SK-N-MC (cell line): ENCODE data around the gene FAT4.

ENCODE experiments used
- DNase-seq: peaks from one replicate; pipeline ENCODE4 v3.0.0-alpha.2; 2011; ENCODE audit warnings: low read depth, low spot score
- H3K27ac ChIP-seq: fragments of 200-600 bp; sonication (generic); 2 replicates; pipeline ENCODE4 v1.5.1; 2016; ENCODE audit warnings: mixed run types
- H3K36me3 ChIP-seq: fragments of 200-600 bp; sonication (generic); 2 replicates; pipeline ENCODE4 v1.6.1; 2017; ENCODE audit warnings: antibody characterized with exemption, low read length, mixed read lengths; ENCODE audit not compliant: insufficient read depth
- H3K4me3 ChIP-seq: fragments of 200-600 bp; sonication (generic); 2 replicates; pipeline ENCODE4 v1.5.1; 2016
- H3K9ac ChIP-seq: fragments of 200-600 bp; sonication (generic); 2 replicates; pipeline ENCODE4 v1.8.0; 2017; ENCODE audit warnings: mixed run types, mixed read lengths; ENCODE audit not compliant: insufficient read length
- H3K9me3 ChIP-seq: fragments of 200-600 bp; sonication (generic); 2 replicates; pipeline ENCODE4 v1.6.1; 2017; ENCODE audit warnings: low read depth, mild to moderate bottlenecking, antibody characterized with exemption, low read length, moderate library complexity, mixed read lengths
- EZH2 ChIP-seq: fragments of 200-600 bp; sonication (generic); IDR thresholded peaks from one replicate; pipeline ENCODE4 v1.6.1; 2017; ENCODE audit warnings: antibody characterized with exemption
- FOXP2 ChIP-seq: optimal IDR thresholded peaks from 2 replicates; pipeline ENCODE3; 2011; ENCODE audit warnings: mild to moderate bottlenecking, moderate library complexity; ENCODE audit not compliant: insufficient read depth; ENCODE audit errors: extremely low read length, control extremely low read depth
- POLR2AphosphoS5 ChIP-seq: IDR thresholded peaks from 2 replicates; pipeline ENCODE4 v1.6.1; 2012; ENCODE audit warnings: mild to moderate bottlenecking, low read depth, low read length, borderline replicate concordance

FAT4 gene

GRCh38 chr4:125350470-125351135 lies 35.8 kb downstream of the FAT4 start:
- no peak for DNase-seq
- no peak overlapping the region for H3K27ac ChIP-seq
- H3K9ac ChIP-seq, result no peak overlapping the region
- H3K4me3 ChIP-seq, result no peak overlapping the region
- H3K36me3 ChIP-seq, result peaks cover 49% of the 10 kb centered on the region
- TF ChIP-seq POLR2AphosphoS5 (no peak), FOXP2 (no peak), EZH2 (no peak)
- H3K9me3 ChIP-seq, result no peaks in the 10 kb centered on the region

DNA sequence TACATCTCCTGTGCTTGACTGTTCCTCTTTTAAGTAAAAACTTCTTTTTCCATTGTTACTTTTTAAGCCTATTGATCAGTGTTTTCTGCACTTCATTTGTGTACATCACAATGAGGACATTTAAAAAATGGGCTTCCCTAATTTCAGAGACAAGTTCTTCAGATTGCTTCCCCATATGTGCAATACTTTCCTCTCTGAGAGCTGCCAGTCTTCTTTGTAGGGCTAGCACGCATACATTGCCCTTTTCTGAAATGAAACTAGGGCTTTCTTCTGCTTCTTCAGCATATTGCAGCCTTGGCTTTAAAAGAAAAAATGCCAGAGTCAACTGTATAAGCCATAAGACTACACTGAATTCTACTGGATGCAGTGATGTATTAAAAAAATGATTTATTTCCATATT lies 37.8 kb downstream of the FAT4 start:
- H3K9ac ChIP-seq, result no peak overlapping the region
- H3K9me3 ChIP-seq, result no peaks in the 10 kb centered on the region
- no peak overlapping the region for H3K4me3 ChIP-seq
- TF ChIP-seq FOXP2 (no peak), EZH2 (no peak), POLR2AphosphoS5 (no peak)
- peak overlapping the region; percentile 48; the same call in 1 of the 2 replicates for H3K27ac ChIP-seq
- no peak for DNase-seq
- H3K36me3 ChIP-seq, result peaks cover 44% of the 10 kb centered on the region

- DNase-seq, result no peak
- Histone ChIP-seq H3K4me3 (no peak overlapping the region), H3K27ac (no peak overlapping the region), H3K9me3 (no peaks in the 10 kb centered on the region), H3K9ac (no peak overlapping the region), H3K36me3 (peaks cover 39% of the 10 kb centered on the region)
- TF ChIP-seq EZH2, result no peak
- no peak for TF ChIP-seq FOXP2
- no peak for TF ChIP-seq POLR2AphosphoS5
These were observed 38.4 kb downstream of the FAT4 start for GRCh38 chr4:125353131-125353530.

- TF ChIP-seq EZH2, result no peak
- DNase-seq, result no peak
- Histone ChIP-seq H3K36me3 (peaks cover 42% of the 10 kb centered on the region), H3K9me3 (no peaks in the 10 kb centered on the region), H3K27ac (0 out of 2 replicates have a peak overlapping the region, but pooled peaks have one; percentile 14), H3K9ac (no peak overlapping the region), H3K4me3 (no peak overlapping the region)
These were observed 41.0 kb downstream of the FAT4 start for GRCh38 chr4:125355791-125356190.

GRCh38 chr4:125357675-125358074 lies 42.9 kb downstream of the FAT4 start:
- no peak overlapping the region for H3K4me3 ChIP-seq
- peak overlapping the region; percentile 11 for H3K27ac ChIP-seq
- TF ChIP-seq EZH2 (no peak), POLR2AphosphoS5 (no peak), FOXP2 (no peak)
- H3K36me3 ChIP-seq, result peaks cover 46% of the 10 kb centered on the region
- H3K9me3 ChIP-seq, result no peaks in the 10 kb centered on the region
- H3K9ac ChIP-seq, result no peak overlapping the region
- no peak for DNase-seq

GRCh38 chr4:125358453-125358852 lies 43.7 kb downstream of the FAT4 start:
- Histone ChIP-seq H3K4me3 (no peak overlapping the region), H3K27ac (no peak overlapping the region), H3K9me3 (no peaks in the 10 kb centered on the region), H3K36me3 (peaks cover 47% of the 10 kb centered on the region), H3K9ac (no peak overlapping the region)
- DNase-seq, result no peak
- no peak for TF ChIP-seq EZH2
- no peak for TF ChIP-seq POLR2AphosphoS5

GRCh38 chr4:125359363-125359762 lies 44.6 kb downstream of the FAT4 start:
- H3K9me3 ChIP-seq, result no peaks in the 10 kb centered on the region
- no peak overlapping the region for H3K9ac ChIP-seq
- DNase-seq, result no peak
- H3K4me3 ChIP-seq, result 0 out of 2 replicates have a peak overlapping the region, but pooled peaks have one; percentile 2
- H3K27ac ChIP-seq, result peak overlapping the region; percentile 54
- peaks cover 55% of the 10 kb centered on the region for H3K36me3 ChIP-seq
- TF ChIP-seq EZH2 (no peak), POLR2AphosphoS5 (no peak), FOXP2 (no peak)

DNA sequence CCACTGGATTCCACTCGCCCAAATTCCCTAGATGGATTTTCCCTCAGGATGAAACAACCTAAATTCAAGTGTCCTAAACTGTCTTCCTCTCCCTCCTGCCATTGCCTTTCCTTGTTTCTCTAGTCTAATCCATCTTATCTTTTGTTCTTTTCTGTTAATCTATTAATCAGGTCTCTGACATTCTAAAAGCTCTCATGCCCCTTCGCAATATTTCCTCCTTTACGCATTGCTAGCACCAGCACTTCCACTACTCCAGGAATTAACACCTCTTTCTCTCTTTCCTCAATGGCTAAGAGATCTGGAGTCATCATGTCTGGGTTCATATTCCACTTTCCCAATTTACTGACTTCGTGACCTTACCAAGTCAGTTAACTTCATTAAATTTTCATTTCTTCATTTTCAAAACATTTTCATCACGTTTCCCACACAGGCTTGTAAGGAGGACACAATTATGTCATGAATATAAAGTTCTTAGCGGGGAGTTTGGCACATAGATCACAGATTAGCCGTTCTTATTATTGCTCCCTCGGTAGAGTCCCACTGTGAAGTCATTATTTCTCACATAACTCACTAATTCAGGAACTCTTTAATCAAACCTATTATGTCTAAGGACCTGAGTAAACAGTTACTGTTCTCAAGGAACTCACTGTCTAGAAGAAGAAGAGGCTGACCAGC lies 45.3 kb downstream of the FAT4 start:
- Histone ChIP-seq H3K27ac (peak overlapping the region; percentile 54), H3K4me3 (no peak overlapping the region)
- TF ChIP-seq EZH2 (no peak), FOXP2 (no peak), POLR2AphosphoS5 (no peak)

More for the DNA sequence above, 45.3 kb downstream of the FAT4 start:
- Histone ChIP-seq H3K9ac (no peak overlapping the region), H3K36me3 (peaks cover 57% of the 10 kb centered on the region), H3K9me3 (no peaks in the 10 kb centered on the region)
- no peak for DNase-seq
